Loucy (cell line): ENCODE measurements around the gene TRUB2.

Experiments used
- H2AFZ ChIP-seq: fragments of 200-600 bp; sonication (generic); 2 replicates; pipeline ENCODE4 v1.6.0; 2016; ENCODE audit warnings: antibody characterized with exemption, mild to moderate bottlenecking, low read length, moderate library complexity
- H3F3A ChIP-seq: fragments of 200-600 bp; 2 replicates; pipeline ENCODE4 v1.6.0; 2016; ENCODE audit warnings: antibody characterized with exemption, low read depth, mild to moderate bottlenecking
- H3K27me3 ChIP-seq: fragments of 200-600 bp; sonication (generic); 2 replicates; pipeline ENCODE4 v1.6.1; 2014; ENCODE audit warnings: low read length, mild to moderate bottlenecking; ENCODE audit not compliant: insufficient read depth, poor library complexity, severe bottlenecking
- H3K36me3 ChIP-seq: fragments of 200-600 bp; sonication (generic); 2 replicates; pipeline ENCODE4 v1.6.1; 2016; ENCODE audit warnings: low read length; ENCODE audit not compliant: insufficient read depth
- H3K4me1 ChIP-seq: fragments of 200-600 bp; sonication (generic); 2 replicates; pipeline ENCODE4 v1.5.1; 2014; ENCODE audit warnings: low read length, mild to moderate bottlenecking; ENCODE audit not compliant: insufficient read depth, poor library complexity, severe bottlenecking
- H3K4me2 ChIP-seq: fragments of 200-600 bp; sonication (generic); 2 replicates; pipeline ENCODE4 v1.6.0; 2014; ENCODE audit warnings: antibody characterized with exemption, low read length, low read depth, mild to moderate bottlenecking; ENCODE audit not compliant: poor library complexity, severe bottlenecking
- H3K4me3 ChIP-seq: fragments of 200-600 bp; sonication (generic); 2 replicates; pipeline ENCODE4 v1.5.1; 2014; ENCODE audit warnings: low read length, mild to moderate bottlenecking, mixed read lengths; ENCODE audit not compliant: poor library complexity, severe bottlenecking
- H3K79me2 ChIP-seq: fragments of 200-600 bp; sonication (generic); 2 replicates; pipeline ENCODE4 v1.6.1; 2014; ENCODE audit warnings: low read length; ENCODE audit not compliant: insufficient read depth
- H3K9ac ChIP-seq: fragments of 200-600 bp; sonication (generic); 2 replicates; pipeline ENCODE4 v1.6.0; 2014; ENCODE audit warnings: mild to moderate bottlenecking, low read depth, low read length, moderate library complexity; ENCODE audit not compliant: poor library complexity, severe bottlenecking
- H3K9me2 ChIP-seq: fragments of 200-600 bp; sonication (generic); replicated peaks from 2 replicates; pipeline ENCODE4 v1.6.1; 2016; ENCODE audit warnings: low read depth, low read length, mixed read lengths
- H3K9me3 ChIP-seq: fragments of 200-600 bp; sonication (generic); 2 replicates; pipeline ENCODE4 v1.6.1; 2014; ENCODE audit warnings: mild to moderate bottlenecking, antibody characterized with exemption, low read length, low read depth; ENCODE audit not compliant: insufficient read depth
- H4K20me1 ChIP-seq: fragments of 200-600 bp; sonication (generic); 2 replicates; pipeline ENCODE4 v1.6.0; 2014; ENCODE audit warnings: antibody characterized with exemption, low read length, mild to moderate bottlenecking; ENCODE audit not compliant: insufficient read depth, poor library complexity, severe bottlenecking
- CTCF ChIP-seq: fragments of 200-600 bp; sonication (generic); conservative IDR thresholded peaks from 2 replicates; pipeline ENCODE4 v1.5.1; 2014; ENCODE audit warnings: mild to moderate bottlenecking, antibody characterized with exemption, low read length
- EZH2phosphoT487 ChIP-seq: fragments of 200-600 bp; IDR thresholded peaks from 2 replicates; pipeline ENCODE4 v1.6.1; 2018; ENCODE audit warnings: antibody characterized with exemption, mild to moderate bottlenecking, moderate library complexity, borderline replicate concordance

The TRUB2 gene

DNA sequence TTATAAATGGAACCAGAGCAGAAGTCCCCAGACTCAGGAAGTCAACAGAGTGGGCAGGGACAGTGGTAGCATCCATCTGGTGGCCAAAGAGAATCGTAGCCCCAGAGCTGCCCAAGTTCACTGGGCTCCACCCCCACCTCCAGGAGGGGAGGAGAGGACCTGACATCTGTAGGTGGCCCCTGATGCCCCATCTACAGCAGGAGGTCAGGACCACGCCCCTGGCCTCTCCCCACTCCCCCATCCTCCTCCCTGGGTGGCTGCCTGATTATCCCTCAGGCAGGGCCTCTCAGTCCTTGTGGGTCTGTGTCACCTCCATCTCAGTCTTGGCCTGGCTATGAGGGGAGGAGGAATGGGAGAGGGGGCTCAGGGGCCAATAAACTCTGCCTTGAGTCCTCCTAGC, 38.6 kb upstream of the TRUB2 start:
- Histone ChIP-seq H3K4me3 (no peak overlapping the region), H3K27me3 (no peaks in the 10 kb centered on the region), H2AFZ (no peak overlapping the region), H3K4me1 (no peaks in the 10 kb centered on the region), H3F3A (no peaks in the 10 kb centered on the region), H3K9me2 (no peaks in the 10 kb centered on the region), H3K36me3 (no peaks in the 10 kb centered on the region), H3K9me3 (no peaks in the 10 kb centered on the region), H3K9ac (no peak overlapping the region), H3K79me2 (no peaks in the 10 kb centered on the region), H3K4me2 (no peak overlapping the region), H4K20me1 (no peaks in the 10 kb centered on the region)
- no peak for TF ChIP-seq EZH2phosphoT487
- TF ChIP-seq CTCF: no peak

- Histone ChIP-seq H3K9ac (no peak overlapping the region), H3K27me3 (no peaks in the 10 kb centered on the region), H3K4me1 (no peaks in the 10 kb centered on the region), H3K36me3 (no peaks in the 10 kb centered on the region), H4K20me1 (no peaks in the 10 kb centered on the region), H3F3A (no peaks in the 10 kb centered on the region), H3K9me2 (no peaks in the 10 kb centered on the region), H3K79me2 (no peaks in the 10 kb centered on the region), H3K9me3 (no peaks in the 10 kb centered on the region), H2AFZ (no peak overlapping the region), H3K4me3 (no peak overlapping the region), H3K4me2 (no peak overlapping the region)
- TF ChIP-seq CTCF (no peak), EZH2phosphoT487 (no peak)
These were observed 36.6 kb upstream of the TRUB2 start for GRCh38 chr9:128358861-128359260.

GRCh38 chr9:128358090-128358489, 35.8 kb upstream of the TRUB2 start:
- Histone ChIP-seq H4K20me1 (no peaks in the 10 kb centered on the region), H3K4me1 (no peaks in the 10 kb centered on the region), H3K9ac (no peak overlapping the region), H3K9me2 (no peaks in the 10 kb centered on the region), H3K27me3 (no peaks in the 10 kb centered on the region), H3K4me2 (no peak overlapping the region), H3K36me3 (no peaks in the 10 kb centered on the region), H3K79me2 (no peaks in the 10 kb centered on the region), H3K9me3 (no peaks in the 10 kb centered on the region), H3F3A (no peaks in the 10 kb centered on the region), H2AFZ (no peak overlapping the region), H3K4me3 (no peak overlapping the region)
- no peak for TF ChIP-seq EZH2phosphoT487
- TF ChIP-seq CTCF: no peak
